ENCODE results near the gene CDH4. TPM values are rescaled to one million over a fixed set of nuclear protein-coding genes. Genes with fewer than 3 reads are reported as not detected.

The CDH4 gene
- total and polyA plus RNA-seq, 2 of the 4 experiments (the other 2 are of a cell fraction) = 1.6 to 3.5 TPM

DNA sequence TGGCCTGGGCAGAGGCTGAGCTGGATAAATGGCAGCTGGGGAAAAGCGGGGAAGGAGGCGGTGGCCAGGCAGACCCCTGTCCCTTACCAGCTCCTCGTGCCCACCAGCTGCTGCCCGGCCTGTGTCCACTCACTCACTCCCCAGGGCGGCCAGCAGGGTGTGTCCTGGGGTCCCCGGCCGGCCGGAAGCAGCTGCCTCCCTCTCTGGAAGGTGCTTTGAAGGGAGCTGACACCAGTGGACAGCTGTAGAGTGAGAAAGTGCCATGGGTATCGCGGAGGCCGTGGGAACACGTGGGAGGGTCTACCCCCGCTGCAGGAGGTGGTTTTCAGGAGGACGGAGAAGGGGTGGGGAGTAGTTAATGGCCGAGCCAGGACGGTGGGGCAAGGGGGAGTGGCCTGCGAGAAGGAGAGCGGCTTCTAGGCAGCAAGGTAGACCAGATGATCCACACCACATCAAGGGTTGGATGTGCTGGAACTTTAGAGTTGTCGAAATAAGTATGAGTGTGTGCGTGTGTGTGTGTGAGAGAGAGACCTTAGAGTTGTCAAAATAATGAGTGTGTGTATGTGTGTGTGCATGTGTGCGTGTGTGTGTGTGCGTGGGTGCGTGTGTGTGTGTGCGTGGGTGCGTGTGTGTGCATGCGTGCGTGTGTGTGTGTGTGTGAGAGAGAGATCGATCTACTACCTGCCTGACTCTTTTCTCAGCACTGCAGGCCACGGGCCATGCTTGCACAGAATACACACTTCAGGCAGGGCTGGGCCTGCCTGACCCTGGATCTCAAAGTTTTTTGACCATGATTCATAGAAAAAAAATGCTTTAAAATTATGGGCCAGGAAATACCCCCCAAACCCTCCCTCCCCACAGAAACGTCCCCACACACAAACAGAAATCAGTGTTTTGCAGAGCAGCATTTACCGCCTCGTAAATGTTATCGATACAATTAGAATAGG, 43.9 kb downstream of the CDH4 start (continued):
- TF ChIP-seq, protein P1, sequence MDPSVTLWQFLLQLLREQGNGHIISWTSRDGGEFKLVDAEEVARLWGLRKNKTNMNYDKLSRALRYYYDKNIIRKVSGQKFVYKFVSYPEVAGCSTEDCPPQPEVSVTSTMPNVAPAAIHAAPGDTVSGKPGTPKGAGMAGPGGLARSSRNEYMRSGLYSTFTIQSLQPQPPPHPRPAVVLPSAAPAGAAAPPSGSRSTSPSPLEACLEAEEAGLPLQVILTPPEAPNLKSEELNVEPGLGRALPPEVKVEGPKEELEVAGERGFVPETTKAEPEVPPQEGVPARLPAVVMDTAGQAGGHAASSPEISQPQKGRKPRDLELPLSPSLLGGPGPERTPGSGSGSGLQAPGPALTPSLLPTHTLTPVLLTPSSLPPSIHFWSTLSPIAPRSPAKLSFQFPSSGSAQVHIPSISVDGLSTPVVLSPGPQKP (IDR thresholded peaks at IDR 0.05; ENCODE audit: borderline replicate concordance, low read depth, low read length) = no peak
- no peak for TF ChIP-seq MAZ (IDR thresholded peaks at IDR 0.05; ENCODE audit: borderline replicate concordance, low read depth, low read length)

DNA sequence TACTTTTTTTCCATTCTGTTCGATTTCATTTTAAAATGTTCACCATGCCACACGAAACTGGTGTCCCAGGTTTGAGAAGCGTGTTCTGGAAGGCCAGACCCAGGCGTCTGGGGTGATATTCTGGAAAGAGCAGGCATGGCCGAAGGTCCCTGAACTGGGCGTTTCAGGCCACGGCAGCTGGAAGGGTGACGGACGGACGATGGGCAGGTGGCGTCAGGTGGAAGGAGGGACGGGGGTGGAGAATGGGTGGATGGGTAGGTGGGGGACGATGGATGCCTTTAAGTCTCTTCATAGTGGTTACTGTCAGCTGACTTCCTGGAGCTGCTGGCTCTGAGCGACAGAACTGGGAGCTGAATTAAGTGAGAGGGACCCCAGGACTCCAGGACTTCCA, 44.6 kb downstream of the CDH4 start:
- no peak overlapping the region for H4K8ac ChIP-seq (ENCODE audit: low read depth in 2 of 2, low read length in 2 of 2)
- H2BK15ac ChIP-seq (ENCODE audit: low read depth, low read length) = no peak overlapping the region
- dilution Hi-C loops (cut with HindIII; ENCODE audit: low sequenced_read_pairs, unreplicated experiment) (no loop called here), intact Hi-C loops (cut with micrococcal nuclease) (no loop called here), in situ Hi-C loops (cut with MboI; ENCODE audit: low sequenced_read_pairs) (no loop called here)
- H3K79me1 ChIP-seq (ENCODE audit: low read depth in 1 of 2, low read length in 2 of 2) = peaks cover 0 to 7% of the 10 kb centered on the region in 2 experiments; a peak in 1 of 4 replicates
- H3K18ac ChIP-seq (ENCODE audit: low read depth, low read length) = no peak overlapping the region
- no TSS peak for BruUV-seq (replicated peaks)
- no peak overlapping the region for H2BK120ac ChIP-seq (ENCODE audit: low read depth, low read length)
- no peak overlapping the region for H3K56ac ChIP-seq (ENCODE audit: extremely low read depth, insufficient read depth, low read length)
- H3K27me3 ChIP-seq (ENCODE audit: control insufficient read depth, insufficient read depth, low read length) = no peaks in the 10 kb centered on the region
- CTCF ChIA-PET = interaction anchor here (1.1 kb wide), 1 partner anchor 1363 kb away, joined by 3 read pairs; the partner anchor contains the start of gene SYCP2
- H4K91ac ChIP-seq (ENCODE audit: insufficient read depth, low read depth, low read length) = no peak overlapping the region
- no peak overlapping the region for H3K23ac ChIP-seq (ENCODE audit: low read depth, low read length)
- no peak overlapping the region for H3K4ac ChIP-seq (ENCODE audit: low read depth, low read length)
- no peak for DNase-seq
- H2AK5ac ChIP-seq (ENCODE audit: low read depth, low read length) = no peak overlapping the region
- ATAC-seq (ENCODE audit: low read depth) = no peak
- no peak overlapping the region for H4K5ac ChIP-seq (ENCODE audit: low read depth, low read length)
- POLR2A ChIA-PET (ENCODE audit: unreplicated experiment) = no interaction called here
- no peaks in the 10 kb centered on the region; the same call in 1 of the 2 replicates for H4K20me1 ChIP-seq (ENCODE audit: insufficient read depth, low read length)
- peak overlapping the region; percentile 63 for H2AK9ac ChIP-seq (replicated peaks; ENCODE audit: low read depth, low read length, poor library complexity)
- no peak overlapping the region for H2AFZ ChIP-seq (replicated peaks; ENCODE audit: low read length, poor library complexity)
- no peak overlapping the region for H3K9ac ChIP-seq (ENCODE audit: low read depth, low read length)
- H3K4me3 ChIP-seq (ENCODE audit: insufficient read depth, low read depth, low read length) = no peak overlapping the region
- H3K14ac ChIP-seq (replicated peaks; ENCODE audit: low read depth, low read length) = no peak overlapping the region
- peaks cover 4% of the 10 kb centered on the region; the same call in 1 of the 2 replicates for H3K9me1 ChIP-seq (ENCODE audit: insufficient read depth, low read length)
- H3K4me2 ChIP-seq (ENCODE audit: low read depth, low read length) = no peak overlapping the region
- 0 out of 2 replicates have a peak, but pooled peaks cover 2% of the 10 kb centered on the region for H3K4me1 ChIP-seq (ENCODE audit: control insufficient read depth, insufficient read depth, low read length)
- TF ChIP-seq, protein P1 (IDR thresholded peaks at IDR 0.05; ENCODE audit: borderline replicate concordance, low read depth, low read length) = no peak
- TF ChIP-seq MAFK (IDR thresholded peaks at IDR 0.05; ENCODE audit: low read depth, low read length) (no peak), SMC3 (IDR thresholded peaks at IDR 0.05; ENCODE audit: low read depth, low read length) (no peak), CHD1 (IDR thresholded peaks at IDR 0.05; ENCODE audit: low read depth, low read length) (no peak)
- TF ChIP-seq, protein P2, sequence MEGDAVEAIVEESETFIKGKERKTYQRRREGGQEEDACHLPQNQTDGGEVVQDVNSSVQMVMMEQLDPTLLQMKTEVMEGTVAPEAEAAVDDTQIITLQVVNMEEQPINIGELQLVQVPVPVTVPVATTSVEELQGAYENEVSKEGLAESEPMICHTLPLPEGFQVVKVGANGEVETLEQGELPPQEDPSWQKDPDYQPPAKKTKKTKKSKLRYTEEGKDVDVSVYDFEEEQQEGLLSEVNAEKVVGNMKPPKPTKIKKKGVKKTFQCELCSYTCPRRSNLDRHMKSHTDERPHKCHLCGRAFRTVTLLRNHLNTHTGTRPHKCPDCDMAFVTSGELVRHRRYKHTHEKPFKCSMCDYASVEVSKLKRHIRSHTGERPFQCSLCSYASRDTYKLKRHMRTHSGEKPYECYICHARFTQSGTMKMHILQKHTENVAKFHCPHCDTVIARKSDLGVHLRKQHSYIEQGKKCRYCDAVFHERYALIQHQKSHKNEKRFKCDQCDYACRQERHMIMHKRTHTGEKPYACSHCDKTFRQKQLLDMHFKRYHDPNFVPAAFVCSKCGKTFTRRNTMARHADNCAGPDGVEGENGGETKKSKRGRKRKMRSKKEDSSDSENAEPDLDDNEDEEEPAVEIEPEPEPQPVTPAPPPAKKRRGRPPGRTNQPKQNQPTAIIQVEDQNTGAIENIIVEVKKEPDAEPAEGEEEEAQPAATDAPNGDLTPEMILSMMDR (conservative IDR thresholded peaks at IDR 0.05; ENCODE audit: low read depth, low read length) = no peak
- H2BK20ac ChIP-seq (ENCODE audit: low read depth, low read length) = no peak overlapping the region
- WGBS, 2 experiments (ENCODE audit: extremely low coverage in 2 of 2, insufficient read length in 1 of 2) = 85% methylated on average over 10 of the region's 14 CpGs; no CpG with 5 or more reads in 1 of the 2 experiments
- H3K27ac ChIP-seq (ENCODE audit: insufficient read depth, low read length) = no peak overlapping the region
- no peaks in the 10 kb centered on the region; the same call in 1 of the 2 replicates for H3K36me3 ChIP-seq (ENCODE audit: control insufficient read depth, insufficient read depth, low read length)
- H2BK5ac ChIP-seq (ENCODE audit: low read depth, low read length, poor library complexity, severe bottlenecking) = no peak overlapping the region
- H3K9me3 ChIP-seq (ENCODE audit: control insufficient read depth, insufficient read depth, low read length) = no peaks in the 10 kb centered on the region

All from IMR-90 (cell line).